VCaP (cell line): ENCODE data around the gene NUDT3.
A peak's percentile ranks its signal among the peaks of the same experiment; 100 is the strongest.

ENCODE experiments used
- H3K27ac ChIP-seq: fragments of 450-650 bp; 2 replicates; pipeline ENCODE4 v1.5.1; 2017
- CTCF ChIP-seq: fragments of 450-650 bp; conservative IDR thresholded peaks from 2 replicates; pipeline ENCODE4 v1.5.1; 2017; ENCODE audit warnings: mild to moderate bottlenecking, moderate library complexity

NUDT3 gene

GRCh38 chr6:34392497-34393190 lies at the start of gene NUDT3:
Gene NUDT3, minus strand, starts transcription at chr6:34392669. Its CDS starts 307 bp downstream, at chr6:34392362.
- peak within 1 kb of the TSS; percentile 98 for H3K27ac ChIP-seq
- peak; percentile 96 for TF ChIP-seq CTCF

GRCh38 chr6:34441526-34441925 lies 49.1 kb upstream of the NUDT3 start:
- no peak for TF ChIP-seq CTCF
- H3K27ac ChIP-seq: no peak overlapping the region

- TF ChIP-seq CTCF: no peak
- H3K27ac ChIP-seq: no peak overlapping the region
These were observed 47.0 kb upstream of the NUDT3 start for GRCh38 chr6:34439442-34439841.

GRCh38 chr6:34438705-34439104 lies 46.2 kb upstream of the NUDT3 start:
- no peak for TF ChIP-seq CTCF
- no peak overlapping the region for H3K27ac ChIP-seq

- no peak for TF ChIP-seq CTCF
These were observed 45.1 kb upstream of the NUDT3 start for GRCh38 chr6:34437644-34437970.

GRCh38 chr6:34436803-34437643 lies 44.6 kb upstream of the NUDT3 start:
- no peak overlapping the region for H3K27ac ChIP-seq

More at GRCh38 chr6:34437644-34437970, 45.1 kb upstream of the NUDT3 start:
- H3K27ac ChIP-seq: no peak overlapping the region

More at GRCh38 chr6:34436803-34437643, 44.6 kb upstream of the NUDT3 start:
- TF ChIP-seq CTCF: no peak
